ENCODE data around the gene ZDHHC22. TPM values are rescaled to one million over a fixed set of nuclear protein-coding genes. Genes with fewer than 3 reads are reported as not detected.
A peak's percentile ranks its signal among the peaks of the same experiment; 100 is the strongest.

Gene ZDHHC22
- total RNA-seq, 2 experiments from 2014 or later, result not detected

DNA sequence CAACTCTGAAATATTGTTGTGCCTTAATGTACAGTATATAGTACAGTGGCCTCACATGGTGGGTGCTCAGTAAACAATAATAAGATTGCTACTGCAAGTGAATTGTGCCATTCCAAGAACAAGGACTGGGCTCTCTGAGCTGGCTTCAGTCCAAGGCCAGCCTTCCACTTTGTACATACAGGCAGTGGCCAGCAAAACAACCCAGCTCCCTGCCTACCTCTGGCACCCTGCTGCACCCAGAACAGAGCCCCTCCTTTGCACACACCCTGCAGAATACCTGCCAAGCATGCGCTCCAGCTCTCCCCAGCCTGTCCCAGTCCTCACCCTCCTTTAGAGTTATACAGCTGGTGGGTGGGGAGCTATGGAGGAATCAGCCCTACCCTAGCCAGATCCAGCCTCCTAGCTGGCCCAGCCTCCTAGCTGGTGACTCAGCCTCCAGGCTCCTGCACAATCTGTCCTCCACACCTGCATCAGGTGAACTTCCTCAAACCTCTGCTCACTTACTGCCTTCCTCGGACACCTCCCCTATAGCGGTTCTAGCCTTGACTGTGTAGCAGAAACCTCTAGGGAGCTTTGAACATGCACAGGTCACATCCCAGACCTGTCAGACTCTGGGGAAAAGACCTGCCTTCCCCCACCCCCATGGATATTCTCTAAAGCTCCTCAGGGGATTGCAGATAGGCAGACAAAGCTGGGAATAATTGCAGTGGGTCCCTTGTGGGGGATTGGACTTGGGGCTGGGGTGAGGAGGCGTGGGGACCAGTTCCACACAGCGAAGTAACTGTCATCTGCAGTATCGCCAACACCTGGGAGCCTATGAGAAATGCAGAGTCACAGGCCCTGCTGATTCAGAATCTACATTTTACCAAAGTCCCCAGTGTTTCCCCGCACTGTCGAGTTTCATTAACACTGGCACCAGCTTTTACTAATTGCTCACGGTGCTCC is 17.9 kb downstream of the ZDHHC22 start:
- H3K27ac ChIP-seq (ENCODE audit: low read depth in 1 of 2, low read length in 2 of 2), result peak overlapping the region in 1 of 2 donors; percentile 46
- peaks cover 59% of the 10 kb centered on the region for H3K4me1 Mint-ChIP-seq (ENCODE audit: low read depth)

DNA sequence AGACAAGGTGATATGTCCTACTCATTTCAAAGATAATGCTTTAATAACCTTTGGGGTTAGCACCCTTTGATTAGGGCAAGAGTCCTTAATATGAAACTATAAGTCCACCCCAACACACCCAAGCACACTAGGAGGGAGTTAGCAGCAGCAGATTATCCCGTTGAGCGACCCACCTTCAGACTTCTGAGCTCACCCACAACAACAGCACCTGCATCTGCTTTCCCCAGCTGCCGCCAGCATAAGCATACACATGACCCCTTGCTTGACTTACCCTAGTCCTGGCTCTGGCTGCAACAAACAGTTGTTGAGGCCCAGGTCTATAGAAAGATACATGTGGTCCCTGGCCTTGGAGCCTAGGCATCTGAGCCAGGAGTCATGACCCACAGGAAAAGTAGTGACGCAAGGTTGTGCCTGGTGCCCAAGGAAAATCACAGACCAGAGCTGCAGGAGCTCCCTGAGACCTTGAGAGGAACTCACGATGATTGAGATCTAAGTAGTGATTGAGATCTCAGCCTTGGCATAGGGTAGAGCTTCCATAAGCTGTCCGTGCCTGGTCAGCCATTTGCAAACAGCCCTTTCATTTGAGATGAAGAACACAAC is 19.0 kb downstream of the ZDHHC22 start:
- peak overlapping the region; percentile 93 for H3K27ac Mint-ChIP-seq
- H3K4me3 Mint-ChIP-seq, result peak overlapping the region; percentile 70
- no peaks in the 10 kb centered on the region for H3K9me3 Mint-ChIP-seq
- peaks cover 0 to 6% of the 10 kb centered on the region in 2 experiments for H3K9me3 ChIP-seq (ENCODE audit: control insufficient read depth in 1 of 2, insufficient read depth in 1 of 2, low read length in 2 of 2)
- no peak overlapping the region for H3K4me3 ChIP-seq (ENCODE audit: low read length)
- H3K36me3 ChIP-seq (ENCODE audit: insufficient read depth, low read length), result no peaks in the 10 kb centered on the region
- peaks cover 23% of the 10 kb centered on the region for H3K27me3 Mint-ChIP-seq
- TF ChIP-seq, protein P1, sequence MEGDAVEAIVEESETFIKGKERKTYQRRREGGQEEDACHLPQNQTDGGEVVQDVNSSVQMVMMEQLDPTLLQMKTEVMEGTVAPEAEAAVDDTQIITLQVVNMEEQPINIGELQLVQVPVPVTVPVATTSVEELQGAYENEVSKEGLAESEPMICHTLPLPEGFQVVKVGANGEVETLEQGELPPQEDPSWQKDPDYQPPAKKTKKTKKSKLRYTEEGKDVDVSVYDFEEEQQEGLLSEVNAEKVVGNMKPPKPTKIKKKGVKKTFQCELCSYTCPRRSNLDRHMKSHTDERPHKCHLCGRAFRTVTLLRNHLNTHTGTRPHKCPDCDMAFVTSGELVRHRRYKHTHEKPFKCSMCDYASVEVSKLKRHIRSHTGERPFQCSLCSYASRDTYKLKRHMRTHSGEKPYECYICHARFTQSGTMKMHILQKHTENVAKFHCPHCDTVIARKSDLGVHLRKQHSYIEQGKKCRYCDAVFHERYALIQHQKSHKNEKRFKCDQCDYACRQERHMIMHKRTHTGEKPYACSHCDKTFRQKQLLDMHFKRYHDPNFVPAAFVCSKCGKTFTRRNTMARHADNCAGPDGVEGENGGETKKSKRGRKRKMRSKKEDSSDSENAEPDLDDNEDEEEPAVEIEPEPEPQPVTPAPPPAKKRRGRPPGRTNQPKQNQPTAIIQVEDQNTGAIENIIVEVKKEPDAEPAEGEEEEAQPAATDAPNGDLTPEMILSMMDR (IDR thresholded peaks at IDR 0.05), result no peak
- peaks cover 7 to 13% of the 10 kb centered on the region in 2 experiments for H3K27me3 ChIP-seq (ENCODE audit: control insufficient read depth in 1 of 2, insufficient read depth in 2 of 2, low read length in 2 of 2)
- peaks cover 64% of the 10 kb centered on the region for H3K4me1 ChIP-seq (ENCODE audit: insufficient read depth, low read length)
- peak overlapping the region in 1 of 2 donors; percentile 75 for H3K27ac ChIP-seq (ENCODE audit: low read depth in 1 of 2, low read length in 2 of 2)
- no peak for DNase-seq
- intact Hi-C loops (cut with DNase I, micrococcal nuclease), result no loop called here
- no peak for ATAC-seq (ENCODE audit: poor library complexity)
- H3K36me3 Mint-ChIP-seq (ENCODE audit: low read depth), result peaks cover 10% of the 10 kb centered on the region
- POLR2A ChIA-PET, result interaction anchor here (5.7 kb wide), 1 partner anchor 25 kb away, joined by 64 read pairs; the partner anchor contains the start of gene CIPC
- CTCF ChIA-PET, result interaction anchor here (1.4 kb wide), 1 partner anchor 15 kb away, joined by 4 read pairs; no protein-coding TSS in a partner anchor
- peaks cover 59% of the 10 kb centered on the region for H3K4me1 Mint-ChIP-seq (ENCODE audit: low read depth)

More for the DNA sequence above, 17.9 kb downstream of the ZDHHC22 start:
- H3K4me1 ChIP-seq (ENCODE audit: insufficient read depth, low read length), result peaks cover 64% of the 10 kb centered on the region
- peak in 1 of 14 experiments; percentile 28 for DNase-seq
- no peak for ATAC-seq (ENCODE audit: poor library complexity)
- H3K9me3 ChIP-seq (ENCODE audit: control insufficient read depth in 1 of 2, insufficient read depth in 1 of 2, low read length in 2 of 2), result peaks cover 0 to 6% of the 10 kb centered on the region in 2 experiments
- Mint-ChIP-seq H3K27ac (peak overlapping the region; percentile 93), H3K27me3 (peaks cover 33% of the 10 kb centered on the region), H3K9me3 (no peaks in the 10 kb centered on the region), H3K4me3 (peak overlapping the region; percentile 79), H3K36me3 (ENCODE audit: low read depth) (peaks cover 5% of the 10 kb centered on the region)
- ChIA-PET CTCF (interaction anchor here (0.7 to 1.5 kb wide), 6 partner anchors 10 to 210 kb away, joined by 3 to 5 read pairs (median 4); partner anchors contain the start of gene CIPC), POLR2A (interaction anchor here (1.2 to 5.7 kb wide), 4 partner anchors 14 to 248 kb away, joined by 3 to 64 read pairs (median 9); partner anchors contain the start of gene CIPC)
- intact Hi-C loops (cut with DNase I, micrococcal nuclease), result no loop called here
- peak overlapping the region; percentile 82 for H3K4me3 ChIP-seq (ENCODE audit: low read length)
- no peaks in the 10 kb centered on the region for H3K36me3 ChIP-seq (ENCODE audit: insufficient read depth, low read length)
- H3K27me3 ChIP-seq (ENCODE audit: control insufficient read depth in 1 of 2, insufficient read depth in 2 of 2, low read length in 2 of 2), result peaks cover 7 to 21% of the 10 kb centered on the region in 2 experiments
- TF ChIP-seq, protein P1 (IDR thresholded peaks at IDR 0.05), result no peak
